Cerebellar nuclear complex (tissue), 1 donor: ENCODE data around the gene DNAAF3.

Experiments used
- DNase-seq, 2 experiments: peaks; one replicate each; lab custom pipeline; 2025; lab: John Stamatoyannopoulos, UW

The DNAAF3 gene

GRCh38 chr19:55153652-55154264 is 12.7 kb downstream of the DNAAF3 start:
- DNase-seq, result no peak

DNA sequence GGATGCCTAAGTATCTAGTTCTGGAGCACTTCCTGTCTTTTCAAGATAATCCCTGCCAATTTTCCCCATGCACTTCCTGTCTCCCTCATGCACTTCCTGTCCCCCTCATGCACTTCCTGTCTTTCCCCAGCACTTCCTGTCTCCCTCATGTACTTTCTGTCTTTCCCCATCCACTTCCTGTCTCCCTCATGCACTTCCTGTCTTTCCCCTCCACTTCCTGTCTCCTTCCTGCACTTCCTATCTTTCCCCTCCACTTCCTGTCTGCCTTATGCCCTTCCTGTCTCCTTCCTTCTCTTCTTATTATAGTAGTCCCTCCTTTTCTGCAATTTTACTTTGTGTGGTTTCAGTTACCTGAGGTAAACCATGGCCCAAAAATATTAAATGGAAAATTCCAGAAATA is 14.4 kb downstream of the DNAAF3 start:
- no peak for DNase-seq

DNA sequence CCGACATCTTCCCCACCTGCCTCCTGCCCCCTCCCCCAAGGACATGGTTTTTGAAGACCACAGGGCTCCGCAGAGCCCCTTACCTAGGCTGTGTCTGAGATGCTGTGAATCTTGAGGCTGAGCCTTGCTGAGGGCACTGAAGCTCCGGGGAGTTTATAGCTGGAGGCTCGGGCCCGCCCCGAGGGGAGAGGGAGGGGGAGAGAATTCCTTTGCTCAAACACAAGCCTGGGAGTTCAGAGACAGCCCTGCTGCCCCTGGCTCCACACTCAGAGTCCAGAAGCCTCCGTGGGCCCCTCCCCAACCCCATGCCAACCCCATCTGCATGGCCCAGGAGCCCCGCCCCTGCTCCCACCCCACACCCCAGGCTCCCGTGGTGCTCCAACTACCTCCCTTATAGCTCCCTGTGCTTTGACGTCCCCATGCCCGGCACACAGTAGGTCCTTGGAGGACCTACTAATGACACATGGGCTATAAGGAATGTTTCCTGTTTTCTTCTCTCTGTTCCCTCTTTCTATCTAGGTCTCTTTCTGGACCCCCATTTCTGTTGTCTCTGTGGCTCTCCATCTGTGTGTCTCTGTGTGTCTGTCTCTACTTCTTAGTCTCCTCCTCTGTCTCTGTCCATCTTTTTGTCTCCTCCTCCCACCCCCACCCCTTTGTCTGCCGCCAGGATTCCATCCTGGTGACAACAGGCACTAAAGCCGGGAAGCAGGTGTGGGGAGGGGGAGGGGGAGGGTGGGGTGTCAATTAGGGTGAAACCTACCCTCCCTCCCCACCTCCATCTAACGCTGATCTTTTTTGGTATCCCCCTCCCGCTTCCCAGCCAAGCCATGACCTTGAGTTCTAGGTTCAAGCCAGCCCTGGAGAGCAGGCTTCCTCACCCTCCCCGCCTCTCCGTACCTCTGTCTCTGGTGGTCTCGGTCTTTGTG is 17.1 kb downstream of the DNAAF3 start, which contains the start of gene TNNT1:
Gene TNNT1, minus strand, starts transcription at position 129 of the 926 bp plus-strand sequence. CDS start 2,049 bp downstream, outside the sequence.
- DNase-seq, result no peak

DNA sequence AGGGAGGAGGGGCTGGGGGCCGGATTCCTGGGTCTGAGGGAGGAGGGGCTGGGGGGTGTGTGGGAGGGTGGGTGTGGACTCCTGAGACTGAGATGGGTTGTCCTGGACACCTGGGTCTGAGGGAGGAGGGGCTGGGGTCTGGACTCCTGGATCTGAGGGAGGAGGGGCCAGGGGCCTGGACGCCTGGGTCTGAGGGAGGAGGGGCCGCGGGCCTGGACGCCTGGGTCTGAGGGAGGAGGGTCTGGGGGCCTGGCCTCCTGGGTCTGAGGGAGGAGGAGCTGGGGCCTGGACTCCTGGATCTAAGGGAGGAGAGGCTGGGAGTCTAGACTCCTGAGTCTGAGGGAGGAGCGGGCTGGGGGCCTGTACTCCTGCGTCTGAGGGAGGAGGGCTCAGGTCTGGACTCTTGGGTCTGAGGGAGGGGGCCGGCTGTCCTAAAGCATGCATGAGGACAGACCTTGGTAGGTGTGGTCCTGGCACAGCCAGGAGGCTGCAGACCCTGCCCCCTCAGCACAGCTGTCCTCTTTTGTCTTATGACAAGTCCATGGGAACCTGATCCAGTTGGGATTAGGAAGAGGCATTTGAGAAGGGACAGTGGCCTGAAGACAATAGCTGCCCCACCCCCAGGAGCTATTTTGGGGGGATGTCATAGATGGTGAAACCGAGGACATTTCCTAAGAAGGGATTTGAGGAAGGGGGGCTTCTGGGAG is 18.7 kb downstream of the DNAAF3 start:
- no peak for DNase-seq

DNA sequence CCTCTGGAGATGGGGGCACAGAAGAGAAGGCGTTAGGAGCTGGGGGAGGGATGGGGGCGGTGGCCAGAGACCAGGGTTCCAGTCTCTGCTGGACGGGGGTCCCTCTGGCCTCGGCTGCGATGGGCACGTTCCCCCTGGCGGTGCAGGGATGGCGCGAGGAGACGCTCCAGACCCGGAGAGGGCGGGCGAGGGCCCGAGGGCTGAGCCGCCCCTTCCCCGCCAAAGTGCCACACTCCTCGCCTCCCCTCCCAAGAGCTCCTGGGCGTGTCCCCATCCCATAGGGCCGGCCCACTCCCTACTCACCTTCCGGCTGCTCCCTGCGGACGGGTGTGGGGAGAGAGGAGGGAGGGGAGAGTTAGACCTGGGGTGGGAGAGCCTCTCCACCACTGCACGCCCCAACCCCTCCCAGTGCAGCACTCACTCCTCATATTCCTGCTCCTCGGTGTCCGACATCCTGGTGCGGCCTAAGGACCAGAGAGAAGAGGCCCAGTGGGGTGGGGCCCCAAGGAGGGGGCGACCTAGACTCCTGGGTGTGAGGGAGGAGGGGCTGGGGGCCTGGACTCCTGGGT is 19.6 kb downstream of the DNAAF3 start:
- DNase-seq, result no peak

DNA sequence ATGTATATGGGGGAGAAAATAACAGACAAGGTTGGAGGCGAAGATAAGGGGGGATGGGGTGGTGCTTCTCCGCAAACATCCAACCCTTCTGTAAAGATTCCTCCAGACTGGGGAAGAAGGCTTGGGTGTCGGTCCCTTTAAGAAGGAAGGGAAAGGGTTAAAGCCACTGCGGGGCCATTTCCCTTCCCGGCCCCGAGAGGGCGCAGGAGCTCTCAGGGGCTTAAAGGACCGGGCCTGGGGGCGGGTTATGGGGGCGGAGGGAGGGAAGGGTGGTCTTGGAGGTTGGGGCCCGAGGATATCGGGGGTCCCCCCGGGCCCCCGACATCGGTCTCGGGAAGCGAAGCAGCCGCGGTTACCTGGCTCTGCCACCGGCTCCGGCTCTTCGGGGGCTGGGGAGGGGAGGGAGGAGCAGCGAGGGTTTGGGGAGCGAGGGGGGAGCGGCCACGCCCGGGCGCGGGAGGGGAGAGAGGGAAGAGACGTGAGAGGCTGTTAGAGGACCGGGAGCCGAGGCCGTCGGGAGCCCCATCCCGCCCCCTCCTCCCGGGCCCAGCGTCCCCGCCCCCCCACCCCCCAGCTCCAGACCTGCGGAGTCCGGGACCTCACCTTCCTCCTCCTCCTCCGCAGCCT is 20.2 kb downstream of the DNAAF3 start:
- DNase-seq, result no peak

DNA sequence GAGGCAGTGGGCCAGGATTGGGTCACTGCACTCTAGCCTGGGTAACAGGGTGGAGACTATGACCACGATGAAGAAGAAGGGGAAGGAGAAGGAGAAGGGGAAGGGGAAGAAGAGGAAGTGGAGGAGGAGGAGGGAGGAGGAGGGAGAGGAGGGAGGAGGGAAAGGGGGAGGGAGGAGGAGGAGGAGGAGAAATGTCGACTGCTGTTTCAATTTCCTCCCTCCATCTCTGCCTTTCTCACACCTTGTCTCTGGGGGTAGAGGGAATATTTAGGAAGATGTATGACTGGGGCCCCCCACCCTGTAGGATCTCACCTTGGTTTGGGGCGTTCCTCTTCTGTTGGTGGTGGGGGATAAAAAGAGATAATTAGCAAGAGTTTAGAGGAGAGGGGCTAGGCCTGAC is 21.2 kb downstream of the DNAAF3 start:
- no peak for DNase-seq

- DNase-seq, result no peak
These were observed 24.7 kb downstream of the DNAAF3 start for GRCh38 chr19:55141696-55142095.

DNA sequence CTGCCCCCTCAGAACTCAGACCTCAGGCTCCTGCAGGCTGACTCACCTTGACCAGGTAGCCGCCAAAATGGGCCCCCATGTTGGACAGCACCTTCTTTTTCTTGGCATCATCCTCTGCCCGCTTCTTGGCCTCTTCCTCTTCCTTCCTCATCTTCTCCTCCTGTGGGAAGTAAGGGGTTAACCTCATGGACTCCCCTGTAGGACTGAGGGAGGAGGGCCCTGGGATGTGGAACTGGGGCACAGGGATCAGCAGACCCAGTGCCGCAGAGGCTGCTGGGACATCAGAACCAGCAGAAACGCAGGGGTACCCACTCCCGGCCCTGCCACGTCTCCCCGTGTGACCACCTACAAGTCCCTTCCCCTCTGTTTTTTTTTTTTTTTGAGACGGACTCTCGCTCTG is 28.5 kb downstream of the DNAAF3 start:
- no peak for DNase-seq

DNA sequence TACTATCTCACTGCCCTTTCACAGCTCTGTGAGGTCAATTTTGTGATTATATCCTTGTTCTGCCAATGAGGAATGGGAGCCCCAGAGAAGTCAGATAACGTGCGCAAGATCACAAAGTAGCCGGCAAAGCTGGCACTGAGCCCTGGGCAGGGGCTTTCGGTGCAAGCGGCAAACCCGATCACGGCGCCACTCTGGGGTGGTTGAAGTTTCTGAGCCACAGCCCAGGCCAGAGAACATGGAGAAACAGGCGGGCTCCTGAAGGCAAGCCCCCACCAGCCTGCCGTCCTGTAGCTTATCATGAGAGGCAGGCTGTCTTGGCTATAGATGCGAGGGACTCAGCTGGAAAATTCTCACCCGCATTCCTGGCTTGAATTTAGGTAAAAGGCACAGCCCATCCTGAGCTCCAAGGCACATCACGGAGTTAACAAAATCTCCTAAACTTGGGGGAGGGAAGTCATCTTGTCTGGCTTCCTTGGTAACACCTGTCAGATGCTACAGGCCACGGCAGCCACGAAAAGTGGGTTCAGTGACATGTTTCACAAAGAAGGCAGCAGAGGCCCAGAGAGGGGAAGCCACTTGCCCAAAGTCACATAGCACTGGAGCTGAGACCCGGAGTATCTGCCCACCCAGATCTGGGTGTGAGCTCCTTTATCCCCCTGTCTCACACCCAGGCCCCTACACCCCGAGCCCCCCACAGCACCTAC is 29.9 kb downstream of the DNAAF3 start:
- no peak for DNase-seq

DNA sequence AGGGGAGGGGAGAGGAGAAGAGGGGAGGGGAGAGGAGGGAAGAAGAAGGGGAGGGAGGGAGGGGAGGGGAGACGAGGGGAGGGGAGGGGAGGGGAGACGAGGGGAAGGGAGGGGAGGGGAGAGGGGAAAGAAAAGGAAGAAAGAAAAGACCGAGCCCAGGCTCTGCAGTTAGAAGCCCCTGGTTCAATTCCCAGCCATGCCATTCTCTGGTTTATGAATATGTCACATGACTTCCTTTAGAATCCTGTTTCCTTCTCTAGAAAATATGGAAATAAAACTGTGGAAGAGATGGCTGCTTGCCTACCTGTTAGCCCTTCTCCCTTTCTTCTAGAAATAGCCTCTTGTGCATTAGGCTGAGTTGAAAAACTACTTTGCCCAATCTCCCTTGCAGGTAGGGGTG is 31.7 kb downstream of the DNAAF3 start:
- no peak for DNase-seq

DNA sequence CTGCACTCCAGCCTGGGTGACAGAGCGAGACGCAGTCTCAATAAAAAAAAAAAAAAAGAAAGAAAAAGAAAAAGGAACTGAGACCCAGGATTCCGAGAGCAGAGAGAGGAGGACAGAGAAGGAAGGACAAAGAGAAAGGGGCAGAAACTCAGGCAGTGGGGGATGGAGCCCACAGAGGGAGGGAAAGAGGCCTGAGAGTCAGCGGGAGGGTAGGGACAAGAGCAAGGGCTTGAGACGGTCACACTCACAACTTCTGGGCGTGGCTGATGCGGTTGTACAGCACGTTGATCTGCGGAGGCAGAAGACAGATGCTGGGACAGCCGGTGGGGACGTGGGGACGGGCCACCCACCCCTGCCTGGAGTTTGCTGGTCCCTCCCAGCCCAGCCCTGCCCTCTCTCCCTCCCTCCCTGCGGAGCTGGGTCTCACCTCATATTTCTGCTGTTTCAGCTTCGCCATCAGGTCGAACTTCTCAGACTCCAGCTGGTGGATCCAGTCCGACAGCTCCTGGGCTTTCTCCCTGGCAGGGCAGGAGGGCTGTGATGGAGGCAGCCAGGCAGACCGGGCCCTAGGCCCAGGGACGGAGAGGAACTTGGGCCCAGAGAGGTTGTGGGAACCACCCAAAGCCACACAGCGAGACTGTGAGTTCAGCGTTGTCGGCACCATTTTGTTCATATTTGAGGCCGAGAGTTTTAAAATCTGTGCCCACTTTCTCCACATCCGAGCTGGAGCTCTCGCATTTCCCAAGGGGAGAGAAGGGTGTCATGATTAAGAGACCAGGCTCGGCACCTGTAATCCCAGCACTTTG is 32.6 kb downstream of the DNAAF3 start:
- DNase-seq, result no peak

DNA sequence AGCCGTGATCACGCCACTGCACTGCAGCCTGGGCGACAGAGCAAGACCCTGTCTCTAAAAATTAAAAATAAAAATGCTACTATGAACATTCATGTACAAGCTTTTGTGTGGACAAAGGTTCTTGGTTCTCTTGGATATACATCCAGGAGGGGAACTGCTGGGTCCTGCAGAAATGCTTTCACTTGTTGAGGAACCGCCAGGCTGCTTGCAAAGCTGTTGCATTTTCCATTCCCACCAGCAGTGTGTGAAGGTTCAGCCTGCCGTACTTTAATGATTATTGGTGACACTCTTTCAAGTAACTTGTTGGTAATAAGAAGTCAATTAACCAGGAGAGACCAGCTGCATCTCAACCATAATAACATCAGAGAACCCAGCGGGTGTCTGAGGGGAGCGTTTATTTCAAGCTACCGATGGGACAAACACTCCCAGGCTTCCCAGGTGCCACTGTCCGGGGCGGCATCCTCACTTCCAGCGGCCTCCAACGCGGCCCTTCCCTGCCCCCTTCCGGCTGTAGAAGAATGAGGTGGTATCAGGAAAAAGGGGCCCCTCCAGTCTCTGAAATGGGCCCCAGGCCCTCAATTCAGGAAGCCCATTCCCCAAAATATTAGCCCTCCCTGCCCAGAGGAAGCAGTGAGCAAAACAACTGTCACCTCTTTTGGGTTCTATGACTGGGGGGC is 33.8 kb downstream of the DNAAF3 start:
- DNase-seq, result no peak

DNA sequence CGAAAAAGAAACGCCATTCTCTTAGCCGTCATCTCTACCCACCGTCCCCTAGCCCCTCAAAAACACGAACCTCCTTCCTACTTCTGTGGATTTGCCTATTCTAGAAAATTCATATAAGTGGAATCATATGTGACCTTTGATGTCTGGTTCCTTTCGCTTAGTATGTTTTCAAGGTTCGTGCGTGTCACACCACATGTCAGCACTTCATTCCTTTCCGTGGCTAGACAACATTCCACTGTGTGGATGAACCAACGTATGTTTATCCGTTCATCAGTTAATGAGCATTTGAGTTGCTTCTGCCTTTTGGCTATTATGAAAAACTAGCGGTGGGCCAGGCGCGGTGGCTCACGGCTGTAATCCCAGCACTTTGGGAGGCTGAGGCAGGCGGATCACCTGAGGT is 35.0 kb downstream of the DNAAF3 start:
- no peak for DNase-seq

- no peak for DNase-seq
These were observed 47.4 kb downstream of the DNAAF3 start for GRCh38 chr19:55119053-55119452.

DNA sequence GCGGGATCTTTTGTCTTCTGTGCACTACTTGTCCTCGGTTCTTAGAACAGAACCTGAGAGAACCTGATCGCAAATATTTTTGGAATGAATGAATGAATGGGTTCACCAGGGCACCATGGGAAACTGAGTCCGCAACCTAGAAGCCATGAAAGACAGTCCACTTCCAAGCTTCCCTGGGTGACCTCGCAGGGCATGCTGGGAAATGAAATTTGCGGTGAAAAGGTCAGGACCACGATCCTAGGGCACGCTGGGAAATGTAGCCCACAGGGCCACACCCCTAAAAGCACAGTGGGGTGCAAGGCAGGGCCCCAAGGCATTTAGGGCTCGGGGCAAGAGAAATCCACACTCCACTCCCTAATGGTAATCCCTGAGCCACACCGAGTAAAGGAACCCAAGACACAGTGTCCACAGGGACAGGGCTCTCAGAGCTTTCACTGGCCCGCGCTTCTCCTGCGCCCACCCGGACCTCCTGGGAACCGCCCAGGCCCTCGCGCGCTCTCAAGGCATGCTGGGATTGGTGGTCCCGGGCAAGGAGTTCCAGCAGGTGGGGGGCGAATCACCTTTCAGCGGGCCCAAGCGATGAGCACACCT is 47.9 kb downstream of the DNAAF3 start:
- peak; percentile 37 to 58 for DNase-seq

GRCh38 chr19:55117663-55118391 is 48.6 kb downstream of the DNAAF3 start:
- peak; percentile 84 to 97 for DNase-seq

GRCh38 chr19:55116859-55117662 is 49.4 kb downstream of the DNAAF3 start, which contains the start of gene PPP1R12C:
TSS of gene PPP1R12C (minus strand) at chr19:55117637. CDS start at chr19:55117543, 94 bp downstream.
- DNase-seq, result no peak
